SK-N-MC (cell line): ENCODE measurements around the gene STK33.

ENCODE experiments used
- EZH2 ChIP-seq: fragments of 200-600 bp; sonication (generic); IDR thresholded peaks from one replicate; pipeline ENCODE4 v1.6.1; 2017; ENCODE audit warnings: antibody characterized with exemption
- POLR2AphosphoS5 ChIP-seq: IDR thresholded peaks from 2 replicates; pipeline ENCODE4 v1.6.1; 2012; ENCODE audit warnings: mild to moderate bottlenecking, low read depth, low read length, borderline replicate concordance

DNA sequence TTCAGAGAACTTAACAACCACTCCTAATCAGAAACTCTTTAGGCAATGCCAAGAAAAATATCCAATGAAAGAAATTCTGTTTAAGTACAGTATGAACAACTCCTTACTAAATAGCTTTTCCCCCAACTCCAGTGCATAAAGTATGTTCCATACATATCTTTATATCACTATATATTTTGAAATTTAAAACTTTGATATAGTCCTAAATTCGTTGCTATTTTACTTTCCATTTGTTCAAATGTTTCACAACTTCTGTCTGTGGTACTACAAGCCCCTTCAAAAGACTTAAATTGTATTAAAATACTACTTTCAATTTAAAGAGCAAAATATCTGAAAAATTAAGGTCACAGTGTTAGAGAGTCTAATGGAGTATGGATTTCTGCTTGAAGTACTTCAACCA, 52.6 kb downstream of the STK33 start:
- no peak for TF ChIP-seq POLR2AphosphoS5
- no peak for TF ChIP-seq EZH2
